T-helper 1 cell treated with Interleukin-12 subunit alpha and Interleukin-12 subunit beta and Interleukin-4 antibody, amounts not matched to agents 30 μg/mL and 1 μg/mL, for 36 hours (primary cell): ENCODE measurements around the gene THBS3.
"Not testable (repeated sequence)": the region's sequence is repeated elsewhere in the genome, so short reads cannot be mapped to it uniquely, and the experiment has no call there.

Experiments used
- H3K27ac Mint-ChIP-seq: one replicate; pipeline ENCODE4 v1.8.0; 2021; ENCODE audit warnings: mild to moderate bottlenecking, mixed read lengths
- H3K27me3 Mint-ChIP-seq: one replicate; pipeline ENCODE4 v1.8.0; 2021; ENCODE audit warnings: low read depth, mixed read lengths
- H3K36me3 Mint-ChIP-seq: one replicate; pipeline ENCODE4 v1.8.0; 2021; ENCODE audit warnings: low read depth, mixed read lengths
- H3K4me1 Mint-ChIP-seq: one replicate; pipeline ENCODE4 v1.8.0; 2021; ENCODE audit warnings: low read depth, mixed read lengths
- H3K4me3 Mint-ChIP-seq: one replicate; pipeline ENCODE4 v1.8.0; 2021; ENCODE audit warnings: mild to moderate bottlenecking, moderate library complexity, mixed read lengths
- H3K9me3 Mint-ChIP-seq: one replicate; pipeline ENCODE4 v1.8.0; 2021; ENCODE audit warnings: mixed read lengths

Gene THBS3

GRCh38 chr1:155244368-155245162 is 36.9 kb upstream of the THBS3 start:
- H3K27ac Mint-ChIP-seq = peak overlapping the region; percentile 92
- H3K36me3 Mint-ChIP-seq = peaks cover 13% of the 10 kb centered on the region
- peaks cover 42% of the 10 kb centered on the region for H3K4me1 Mint-ChIP-seq
- peaks cover 4% of the 10 kb centered on the region for H3K27me3 Mint-ChIP-seq
- H3K9me3 Mint-ChIP-seq = no peaks in the 10 kb centered on the region
- peak overlapping the region; percentile 83 for H3K4me3 Mint-ChIP-seq

- Mint-ChIP-seq H3K4me1 (peaks cover 42% of the 10 kb centered on the region), H3K9me3 (no peaks in the 10 kb centered on the region), H3K27me3 (peaks cover 4% of the 10 kb centered on the region), H3K27ac (peak overlapping the region; percentile 85), H3K36me3 (peaks cover 18% of the 10 kb centered on the region), H3K4me3 (peak overlapping the region; percentile 87)
Observed at GRCh38 chr1:155242805-155243358, 35.2 kb upstream of the THBS3 start.

DNA sequence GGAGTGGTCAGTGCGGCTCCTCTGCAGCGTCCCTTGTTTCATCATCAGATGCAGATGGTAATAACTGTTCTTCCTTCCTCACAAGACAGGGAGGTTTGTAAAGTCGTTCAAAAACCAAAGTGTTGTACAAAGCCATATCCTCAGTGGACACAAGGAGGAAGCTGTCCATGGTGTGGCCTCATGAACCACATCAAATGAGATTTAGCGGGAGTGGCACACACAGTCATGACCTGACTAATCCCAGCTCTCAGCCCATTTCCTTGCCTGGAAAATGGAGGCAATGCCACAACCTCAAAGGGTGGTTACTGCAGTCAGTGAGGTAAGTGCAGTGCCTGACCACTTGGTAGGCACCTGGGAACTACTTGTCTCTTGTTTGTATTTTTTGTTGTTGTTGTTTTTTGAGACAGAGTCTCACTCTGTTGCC is 34.2 kb upstream of the THBS3 start:
- Mint-ChIP-seq H3K9me3 (no peaks in the 10 kb centered on the region), H3K4me1 (peaks cover 42% of the 10 kb centered on the region), H3K27me3 (peaks cover 4% of the 10 kb centered on the region), H3K36me3 (peaks cover 23% of the 10 kb centered on the region), H3K27ac (peak overlapping the region; percentile 80), H3K4me3 (peak overlapping the region; percentile 65)

DNA sequence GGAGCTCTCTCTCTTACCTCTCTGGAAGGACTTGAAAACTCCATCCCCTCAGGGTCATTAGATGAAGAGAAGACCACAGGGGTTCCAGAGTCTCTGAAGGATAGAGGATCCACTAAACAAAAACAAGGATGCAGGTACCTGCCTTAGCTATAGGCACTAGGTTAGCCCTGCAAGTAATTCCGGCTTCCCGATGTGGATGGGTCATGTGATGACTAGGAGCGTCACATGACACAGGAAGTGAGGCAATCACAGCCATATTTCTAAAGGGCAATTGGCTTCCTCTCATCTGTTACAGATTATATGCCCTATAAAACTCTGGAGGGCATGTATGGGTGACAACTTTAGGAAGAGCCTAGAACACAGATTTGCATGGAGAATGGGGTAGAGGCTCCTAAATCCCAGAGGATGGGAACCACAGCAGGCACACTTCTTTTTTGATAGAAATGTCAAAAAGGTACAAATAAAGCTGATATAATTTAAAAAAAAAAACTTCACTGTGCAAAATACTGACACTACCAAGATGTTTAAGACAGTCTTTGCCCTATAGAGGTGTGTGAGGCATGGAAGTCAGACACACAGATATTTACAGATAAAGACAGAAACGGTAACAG is 33.5 kb upstream of the THBS3 start:
- Mint-ChIP-seq H3K36me3 (peaks cover 23% of the 10 kb centered on the region), H3K4me1 (peaks cover 40% of the 10 kb centered on the region), H3K27ac (peak overlapping the region; percentile 88), H3K9me3 (no peaks in the 10 kb centered on the region), H3K27me3 (peaks cover 4% of the 10 kb centered on the region), H3K4me3 (peak overlapping the region; percentile 84)

- Mint-ChIP-seq H3K36me3 (peaks cover 26% of the 10 kb centered on the region), H3K27ac (no peak overlapping the region), H3K9me3 (no peaks in the 10 kb centered on the region), H3K4me1 (peaks cover 22% of the 10 kb centered on the region), H3K27me3 (no peaks in the 10 kb centered on the region), H3K4me3 (no peak overlapping the region)
Observed at GRCh38 chr1:155236451-155236850, 28.8 kb upstream of the THBS3 start.

DNA sequence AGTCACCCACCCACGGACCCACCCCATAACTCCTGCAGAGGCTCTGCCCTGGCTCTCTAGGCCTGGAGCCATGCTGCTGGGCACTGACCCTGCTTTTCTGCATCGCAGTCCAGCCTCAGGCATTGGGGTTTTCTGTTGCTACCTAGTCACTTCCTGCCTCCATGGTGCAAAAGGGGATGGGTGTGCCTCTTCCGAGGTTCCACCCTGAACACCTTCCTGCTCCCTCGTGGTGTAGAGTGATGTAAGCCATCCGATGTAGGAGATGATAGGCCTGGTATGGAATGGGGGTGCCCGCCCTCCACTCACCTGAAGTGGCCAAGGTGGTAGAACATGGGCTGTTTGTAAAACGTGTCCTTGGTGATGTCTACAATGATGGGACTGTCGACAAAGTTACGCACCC is 27.7 kb upstream of the THBS3 start:
- Mint-ChIP-seq H3K27ac (peak overlapping the region; percentile 17), H3K4me1 (peaks cover 13% of the 10 kb centered on the region), H3K36me3 (peaks cover 22% of the 10 kb centered on the region)
- H3K4me3 Mint-ChIP-seq, H3K9me3 Mint-ChIP-seq, H3K27me3 Mint-ChIP-seq: not testable (repeated sequence)

GRCh38 chr1:155233502-155233901 is 25.8 kb upstream of the THBS3 start:
- H3K9me3 Mint-ChIP-seq, H3K4me3 Mint-ChIP-seq, H3K27me3 Mint-ChIP-seq, H3K27ac Mint-ChIP-seq: not testable (repeated sequence)
- Mint-ChIP-seq H3K36me3 (peaks cover 20% of the 10 kb centered on the region), H3K4me1 (peaks cover 10% of the 10 kb centered on the region)

- Mint-ChIP-seq H3K4me1 (peaks cover 15% of the 10 kb centered on the region), H3K36me3 (peaks cover 14% of the 10 kb centered on the region)
- H3K9me3 Mint-ChIP-seq, H3K27ac Mint-ChIP-seq, H3K4me3 Mint-ChIP-seq, H3K27me3 Mint-ChIP-seq: not testable (repeated sequence)
Observed at GRCh38 chr1:155232001-155232978, 24.6 kb upstream of the THBS3 start.

DNA sequence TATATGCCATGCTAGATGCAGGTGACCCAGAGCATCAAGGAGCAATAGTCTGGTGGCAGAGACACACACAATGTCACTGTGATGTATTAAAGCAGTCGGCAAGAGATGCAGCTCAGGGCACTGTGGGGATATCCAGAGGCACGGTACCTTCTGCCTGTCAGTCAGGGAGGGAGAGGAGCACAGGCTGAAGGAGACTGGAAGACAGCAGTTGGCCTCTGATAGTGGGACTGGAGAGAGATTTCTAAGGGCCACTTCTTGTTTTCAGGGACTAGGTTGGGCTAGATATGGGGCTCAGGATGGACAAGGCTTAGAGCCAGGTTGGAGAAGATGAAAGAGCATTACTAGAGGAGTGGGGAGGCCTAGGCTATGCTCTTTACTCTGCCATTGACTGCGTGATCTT is 23.6 kb upstream of the THBS3 start:
- not testable (repeated sequence) for H3K36me3 Mint-ChIP-seq, H3K4me3 Mint-ChIP-seq, H3K27ac Mint-ChIP-seq, H3K27me3 Mint-ChIP-seq, H3K9me3 Mint-ChIP-seq
- H3K4me1 Mint-ChIP-seq = peaks cover 20% of the 10 kb centered on the region

DNA sequence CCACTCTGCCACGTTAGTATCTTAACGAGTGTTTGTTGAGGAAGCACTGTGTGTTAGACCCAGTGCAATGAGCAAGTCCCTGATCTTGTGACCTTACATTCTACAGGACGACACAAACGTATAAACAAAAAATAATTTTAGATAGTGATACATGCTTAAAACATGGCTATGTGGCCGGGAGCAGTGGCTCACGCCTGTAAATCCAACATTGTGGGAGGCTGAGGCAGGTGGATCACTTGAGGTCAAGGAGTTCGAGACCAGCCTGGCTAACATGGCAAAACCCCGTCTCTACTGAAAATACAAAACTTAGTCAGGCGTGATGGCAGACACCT is 20.4 kb upstream of the THBS3 start:
- Mint-ChIP-seq H3K9me3 (no peaks in the 10 kb centered on the region), H3K4me3 (peak overlapping the region; percentile 95), H3K27me3 (no peaks in the 10 kb centered on the region), H3K4me1 (peaks cover 21% of the 10 kb centered on the region), H3K27ac (peak overlapping the region; percentile 91), H3K36me3 (no peaks in the 10 kb centered on the region)

- H3K27me3 Mint-ChIP-seq = no peaks in the 10 kb centered on the region
- H3K27ac Mint-ChIP-seq = peak overlapping the region; percentile 91
- H3K9me3 Mint-ChIP-seq = no peaks in the 10 kb centered on the region
- H3K4me3 Mint-ChIP-seq = peak overlapping the region; percentile 95
- no peaks in the 10 kb centered on the region for H3K36me3 Mint-ChIP-seq
- H3K4me1 Mint-ChIP-seq = peaks cover 21% of the 10 kb centered on the region
Observed at GRCh38 chr1:155227261-155228095, 19.8 kb upstream of the THBS3 start.

DNA sequence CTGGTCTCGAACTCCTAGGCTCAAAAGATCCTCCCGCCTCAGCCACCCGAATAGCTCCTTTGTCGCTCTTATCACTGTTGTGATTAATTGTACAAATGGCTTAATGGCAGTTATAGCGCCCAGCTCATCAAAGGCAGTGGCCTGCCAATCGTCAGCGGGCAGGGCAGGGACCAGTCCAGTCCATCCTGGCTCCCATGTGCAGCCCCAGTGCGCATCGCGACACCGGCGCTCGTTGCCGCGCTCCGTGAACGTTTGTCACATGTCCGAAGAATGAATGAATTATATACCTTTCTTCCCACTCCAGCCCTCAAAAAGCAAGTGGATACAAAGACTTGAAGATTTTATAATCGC is 19.2 kb upstream of the THBS3 start:
- H3K27me3 Mint-ChIP-seq = no peaks in the 10 kb centered on the region
- H3K4me3 Mint-ChIP-seq = peak overlapping the region; percentile 95
- peaks cover 21% of the 10 kb centered on the region for H3K4me1 Mint-ChIP-seq
- H3K27ac Mint-ChIP-seq = peak overlapping the region; percentile 91
- no peaks in the 10 kb centered on the region for H3K36me3 Mint-ChIP-seq
- no peaks in the 10 kb centered on the region for H3K9me3 Mint-ChIP-seq

GRCh38 chr1:155226188-155226909 is 18.7 kb upstream of the THBS3 start:
- Mint-ChIP-seq H3K27me3 (no peaks in the 10 kb centered on the region), H3K4me3 (peak overlapping the region; percentile 95), H3K4me1 (peaks cover 21% of the 10 kb centered on the region), H3K9me3 (no peaks in the 10 kb centered on the region), H3K36me3 (no peaks in the 10 kb centered on the region), H3K27ac (peak overlapping the region; percentile 91)
